ENCODE measurements around the gene COL17A1. TPM values are rescaled to one million over a fixed set of nuclear protein-coding genes. Genes with fewer than 3 reads are reported as not detected.
A peak's percentile ranks its signal among the peaks of the same experiment; 100 is the strongest.

Gene COL17A1
- total and polyA plus RNA-seq, 8 donors, result 0.45 to 53.3 (median 4.5) TPM

GRCh38 chr10:104122225-104123107, 36.8 kb upstream of the COL17A1 start:
- WGBS, 5 donors, result 16 to 18% (median 17%) methylated on average over 23 of the region's 23 CpGs
- H3K4me3 ChIP-seq, result peak overlapping the region; percentile 67 to 80 (median 76)
- H3K4me1 ChIP-seq, result peaks cover 7 to 23% (median 12%) of the 10 kb centered on the region in 4 donors
- no peaks in the 10 kb centered on the region for H3K27me3 ChIP-seq
- TF ChIP-seq POLR2A (IDR thresholded peaks at IDR 0.05) (peak in 1 of 4 donors; percentile 40), EP300 (IDR thresholded peaks at IDR 0.05) (no peak), POLR2AphosphoS5 (IDR thresholded peaks at IDR 0.05) (no peak)
- TF ChIP-seq, protein P1, sequence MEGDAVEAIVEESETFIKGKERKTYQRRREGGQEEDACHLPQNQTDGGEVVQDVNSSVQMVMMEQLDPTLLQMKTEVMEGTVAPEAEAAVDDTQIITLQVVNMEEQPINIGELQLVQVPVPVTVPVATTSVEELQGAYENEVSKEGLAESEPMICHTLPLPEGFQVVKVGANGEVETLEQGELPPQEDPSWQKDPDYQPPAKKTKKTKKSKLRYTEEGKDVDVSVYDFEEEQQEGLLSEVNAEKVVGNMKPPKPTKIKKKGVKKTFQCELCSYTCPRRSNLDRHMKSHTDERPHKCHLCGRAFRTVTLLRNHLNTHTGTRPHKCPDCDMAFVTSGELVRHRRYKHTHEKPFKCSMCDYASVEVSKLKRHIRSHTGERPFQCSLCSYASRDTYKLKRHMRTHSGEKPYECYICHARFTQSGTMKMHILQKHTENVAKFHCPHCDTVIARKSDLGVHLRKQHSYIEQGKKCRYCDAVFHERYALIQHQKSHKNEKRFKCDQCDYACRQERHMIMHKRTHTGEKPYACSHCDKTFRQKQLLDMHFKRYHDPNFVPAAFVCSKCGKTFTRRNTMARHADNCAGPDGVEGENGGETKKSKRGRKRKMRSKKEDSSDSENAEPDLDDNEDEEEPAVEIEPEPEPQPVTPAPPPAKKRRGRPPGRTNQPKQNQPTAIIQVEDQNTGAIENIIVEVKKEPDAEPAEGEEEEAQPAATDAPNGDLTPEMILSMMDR (IDR thresholded peaks at IDR 0.05), result no peak
- H3K36me3 ChIP-seq, result peaks cover 6 to 10% (median 7%) of the 10 kb centered on the region in 4 donors
- H3K9me3 ChIP-seq, result no peaks in the 10 kb centered on the region
- peak overlapping the region; percentile 86 to 100 (median 98) for H3K27ac ChIP-seq
- no peak for DNase-seq
- intact Hi-C loops (cut with DNase I; ENCODE audit: low total_unique reads), result no loop called here

GRCh38 chr10:104121485-104122224, 36.0 kb upstream of the COL17A1 start, which contains the start of gene SFR1:
Gene SFR1 (plus strand): TSS chr10:104122171. CDS start chr10:104122184, 13 bp downstream.
- H3K36me3 ChIP-seq, result peaks cover 6 to 9% (median 7%) of the 10 kb centered on the region in 4 donors
- WGBS, 5 donors, result 0% methylated on average over 41 to 67 of the region's 67 CpGs

DNA sequence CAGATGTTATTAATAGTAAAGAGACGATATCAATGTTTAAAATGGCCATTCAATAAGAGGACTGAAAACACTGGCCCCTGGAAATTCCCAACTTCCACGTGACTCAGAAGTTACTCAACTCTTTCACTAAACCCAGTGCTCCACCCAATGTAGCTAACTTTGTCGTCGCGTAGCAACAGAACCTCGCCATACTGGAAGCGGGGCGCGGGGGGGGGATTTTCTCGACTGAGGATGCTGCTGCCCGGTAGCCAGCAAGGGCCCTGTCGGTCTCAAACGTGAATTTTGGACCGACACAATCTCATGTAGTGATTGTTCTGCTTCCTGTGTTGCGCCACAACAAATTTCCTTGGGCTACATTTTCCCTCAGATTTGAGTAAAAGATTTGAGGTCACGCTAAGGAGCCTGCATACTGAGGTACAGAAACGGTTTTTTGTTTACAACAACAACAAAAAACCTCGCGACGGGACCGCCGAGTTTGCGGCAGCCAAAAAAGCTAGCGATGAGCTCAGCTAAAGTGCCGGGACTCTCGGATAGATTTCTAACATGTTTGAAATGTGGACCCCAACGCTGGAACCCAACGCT, 35.3 kb upstream of the COL17A1 start:
- intact Hi-C loops (cut with DNase I; ENCODE audit: low total_unique reads), result no loop called here
- Histone ChIP-seq H3K36me3 (peaks cover 4 to 7% (median 6%) of the 10 kb centered on the region in 4 donors), H3K4me1 (peaks cover 7 to 23% (median 12%) of the 10 kb centered on the region in 4 donors), H3K27ac (peak overlapping the region; percentile 97 to 100 (median 98)), H3K9me3 (no peaks in the 10 kb centered on the region), H3K27me3 (no peaks in the 10 kb centered on the region), H3K4me3 (peak overlapping the region; percentile 67 to 80 (median 76))
- WGBS, 5 donors, result 0% methylated on average over 24 to 28 of the region's 28 CpGs
- TF ChIP-seq EP300 (IDR thresholded peaks at IDR 0.05) (no peak), POLR2A (IDR thresholded peaks at IDR 0.05) (no peak), POLR2AphosphoS5 (IDR thresholded peaks at IDR 0.05) (peak; percentile 46 to 72 (median 52))
- TF ChIP-seq, protein P1 (IDR thresholded peaks at IDR 0.05), result no peak
- peak; percentile 88 to 97 for DNase-seq

More at GRCh38 chr10:104121485-104122224, 36.0 kb upstream of the COL17A1 start, which contains the start of gene SFR1:
- peak; percentile 100 for DNase-seq
- TF ChIP-seq EP300 (IDR thresholded peaks at IDR 0.05) (no peak), POLR2A (IDR thresholded peaks at IDR 0.05) (peak in 2 of 4 donors; percentile 19 to 69), POLR2AphosphoS5 (IDR thresholded peaks at IDR 0.05) (peak; percentile 92)
- TF ChIP-seq, protein P1 (IDR thresholded peaks at IDR 0.05), result peak in 5 of 7 experiments; percentile 40 to 73 (median 50)
- intact Hi-C loops (cut with DNase I; ENCODE audit: low total_unique reads), result no loop called here
- peak within 1 kb of the TSS; percentile 67 to 80 (median 76) for H3K4me3 ChIP-seq
- H3K9me3 ChIP-seq, result no peaks in the 10 kb centered on the region
- H3K4me1 ChIP-seq, result peaks cover 7 to 23% (median 12%) of the 10 kb centered on the region in 4 donors
- H3K27me3 ChIP-seq, result no peaks in the 10 kb centered on the region
- peak within 1 kb of the TSS; percentile 97 to 100 (median 98) for H3K27ac ChIP-seq

All from stomach (tissue), 9 donors.